Activated CD8-positive, alpha-beta memory T cell treated with anti-CD3 and anti-CD28 coated beads for 36 hours (primary cell): ENCODE results near the gene ACP7. TPM values are rescaled to one million over a fixed set of nuclear protein-coding genes. Genes with fewer than 3 reads are reported as not detected.

Experiments
- CTCF ChIA-PET: fragments of 350-600 bp; sonication (Branson Sonifier 250); formaldehyde crosslinking; loops from one replicate; lab custom pipeline; 2021; ENCODE audit warnings: antibody characterized with exemption; lab: Charles Lee
- POLR2A ChIA-PET: fragments of 350-600 bp; sonication (Branson Sonifier 250); formaldehyde crosslinking; loops from one replicate; lab custom pipeline; 2021; ENCODE audit warnings: antibody characterized with exemption; lab: Charles Lee
- total RNA-seq, 2 experiments: library from RNA; stranded (reverse); gene quantifications; one replicate each; pipeline ENCODE4 v1.2.3, GENCODE V29; 2021

ACP7 gene
- total RNA-seq, 2 experiments from 2014 or later = not detected

GRCh38 chr19:39125554-39126311 is 41.6 kb downstream of the ACP7 start, which contains the start of gene PAK4:
PAK4 (plus strand) TSS chr19:39125786; CDS start chr19:39169554, 43,768 bp downstream.
- POLR2A ChIA-PET = no interaction called here
- CTCF ChIA-PET = interaction anchor here (0.6 to 1.5 kb wide), 2 partner anchors 51 to 164 kb away, joined by 3 read pairs; no protein-coding TSS in a partner anchor

- CTCF ChIA-PET = interaction anchor here (0.6 to 1.5 kb wide), 2 partner anchors 50 to 165 kb away, joined by 3 read pairs; no protein-coding TSS in a partner anchor
Measured at GRCh38 chr19:39126312-39127187, 42.4 kb downstream of the ACP7 start.

GRCh38 chr19:39127812-39128515 is 43.8 kb downstream of the ACP7 start:
- CTCF ChIA-PET = no interaction called here
- POLR2A ChIA-PET = no interaction called here

More at GRCh38 chr19:39126312-39127187, 42.4 kb downstream of the ACP7 start:
- POLR2A ChIA-PET = no interaction called here

- POLR2A ChIA-PET = no interaction called here
Measured at GRCh38 chr19:39128516-39129079, 44.4 kb downstream of the ACP7 start.

GRCh38 chr19:39129116-39129515 is 44.9 kb downstream of the ACP7 start:
- ChIA-PET POLR2A (no interaction called here), CTCF (no interaction called here)

More at GRCh38 chr19:39128516-39129079, 44.4 kb downstream of the ACP7 start:
- CTCF ChIA-PET = no interaction called here

- CTCF ChIA-PET = no interaction called here
- POLR2A ChIA-PET = no interaction called here
Measured at GRCh38 chr19:39130337-39131254, 46.4 kb downstream of the ACP7 start.

- ChIA-PET CTCF (no interaction called here), POLR2A (no interaction called here)
Measured at GRCh38 chr19:39131255-39131755, 47.1 kb downstream of the ACP7 start.

- ChIA-PET POLR2A (no interaction called here), CTCF (no interaction called here)
Measured at GRCh38 chr19:39132344-39132969, 48.3 kb downstream of the ACP7 start.

GRCh38 chr19:39133431-39134270 is 49.5 kb downstream of the ACP7 start:
- POLR2A ChIA-PET = no interaction called here
- CTCF ChIA-PET = no interaction called here

GRCh38 chr19:39135701-39136100 is 51.5 kb downstream of the ACP7 start:
- ChIA-PET POLR2A (no interaction called here), CTCF (no interaction called here)

- POLR2A ChIA-PET = no interaction called here
- CTCF ChIA-PET = interaction anchor here (2.0 kb wide), 1 partner anchor 14 kb away, joined by 5 read pairs; no protein-coding TSS in a partner anchor
Measured at GRCh38 chr19:39136225-39136940, 52.2 kb downstream of the ACP7 start.

- POLR2A ChIA-PET = no interaction called here
- CTCF ChIA-PET = interaction anchor here (0.7 to 2.0 kb wide), 2 partner anchors 15 to 37 kb away, joined by 3 to 5 read pairs; no protein-coding TSS in a partner anchor
Measured at GRCh38 chr19:39137131-39137530, 53.0 kb downstream of the ACP7 start.

- ChIA-PET CTCF (interaction anchor here (1.5 to 2.0 kb wide), 2 partner anchors 16 kb away, joined by 5 to 6 read pairs; no protein-coding TSS in a partner anchor), POLR2A (no interaction called here)
Measured at GRCh38 chr19:39138221-39139211, 54.3 kb downstream of the ACP7 start.

- POLR2A ChIA-PET = no interaction called here
- CTCF ChIA-PET = interaction anchor here (1.5 kb wide), 1 partner anchor 17 kb away, joined by 6 read pairs; no protein-coding TSS in a partner anchor
Measured at GRCh38 chr19:39139305-39139874, 55.2 kb downstream of the ACP7 start.
